ENCODE data around the gene ACTR1A. TPM values are rescaled to one million over a fixed set of nuclear protein-coding genes. Genes with fewer than 3 reads are reported as not detected.
A peak's percentile ranks its signal among the peaks of the same experiment; 100 is the strongest.

Gene ACTR1A
- total and polyA plus RNA-seq, 4 experiments from 2014 or later = 54.9 to 72.3 (median 65.0) TPM

DNA sequence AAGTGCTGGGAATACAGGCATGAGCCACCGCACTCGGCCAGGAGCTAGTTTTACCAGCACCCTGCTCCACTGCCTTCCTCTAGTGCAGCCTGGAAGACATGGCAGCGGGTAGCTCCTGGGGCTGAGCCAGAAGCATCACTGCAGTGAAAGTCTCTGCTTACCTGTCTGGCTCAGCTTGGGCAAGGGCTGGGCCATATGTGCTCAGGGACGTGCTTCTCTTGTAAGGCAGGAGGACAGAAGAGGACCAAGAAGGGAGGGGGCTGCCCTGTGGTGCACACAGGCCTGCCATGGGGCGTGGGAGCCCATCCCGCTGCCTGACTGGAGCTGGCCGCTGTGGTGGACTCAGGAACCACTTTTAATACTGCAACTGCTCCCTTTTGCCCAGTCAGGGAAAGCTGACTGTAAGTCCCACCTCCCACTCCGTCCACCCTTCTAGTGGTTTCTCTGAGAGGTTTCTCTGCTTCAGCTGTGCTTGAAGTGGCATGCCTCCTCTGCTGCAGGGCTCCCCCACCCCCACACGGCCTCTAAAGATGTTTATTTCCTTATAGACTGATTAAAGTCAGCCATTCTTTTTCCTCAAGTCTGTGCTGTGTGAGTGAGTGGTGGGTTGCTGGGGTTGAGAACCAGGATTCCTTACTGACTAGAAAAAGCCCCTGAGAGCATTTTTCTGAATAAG is 25.9 kb downstream of the ACTR1A start:
- H3K4me3 Mint-ChIP-seq = no peak overlapping the region
- peaks cover 18% of the 10 kb centered on the region for H3K36me3 ChIP-seq (ENCODE audit: insufficient read depth, low read length)
- H3K9me3 ChIP-seq (ENCODE audit: control insufficient read depth in 1 of 2, low read length in 2 of 2) = no peaks in the 10 kb centered on the region
- POLR2A ChIA-PET (ENCODE audit: partially characterized antibody) = interaction anchor here (0.9 kb wide), 1 partner anchor 83 kb away, joined by 3 read pairs; no protein-coding TSS in a partner anchor
- no peak for DNase-seq
- no peaks in the 10 kb centered on the region for H3K9me3 Mint-ChIP-seq
- H3K4me1 ChIP-seq (ENCODE audit: insufficient read depth, low read length) = peaks cover 20% of the 10 kb centered on the region
- no peaks in the 10 kb centered on the region for H3K27me3 Mint-ChIP-seq
- CTCF ChIA-PET (ENCODE audit: partially characterized antibody) = interaction anchor here (0.6 to 5.3 kb wide), 5 partner anchors 26 to 247 kb away, joined by 3 to 40 read pairs (median 3); partner anchors contain the start of gene ACTR1A
- H3K4me1 Mint-ChIP-seq = peaks cover 11 to 28% (median 17%) of the 10 kb centered on the region in 4 donors
- H3K27me3 ChIP-seq (ENCODE audit: insufficient read depth, low read length) = no peaks in the 10 kb centered on the region
- no peak overlapping the region for H3K27ac ChIP-seq (ENCODE audit: low read depth, low read length)
- peak overlapping the region in 6 of 7 donors; percentile 18 to 86 (median 59) for H3K27ac Mint-ChIP-seq
- intact Hi-C loops (cut with micrococcal nuclease) = no loop called here
- no peak overlapping the region for H3K4me3 ChIP-seq (ENCODE audit: low read length in 2 of 2)
- peaks cover 2 to 23% of the 10 kb centered on the region in 2 donors for H3K36me3 Mint-ChIP-seq

DNA sequence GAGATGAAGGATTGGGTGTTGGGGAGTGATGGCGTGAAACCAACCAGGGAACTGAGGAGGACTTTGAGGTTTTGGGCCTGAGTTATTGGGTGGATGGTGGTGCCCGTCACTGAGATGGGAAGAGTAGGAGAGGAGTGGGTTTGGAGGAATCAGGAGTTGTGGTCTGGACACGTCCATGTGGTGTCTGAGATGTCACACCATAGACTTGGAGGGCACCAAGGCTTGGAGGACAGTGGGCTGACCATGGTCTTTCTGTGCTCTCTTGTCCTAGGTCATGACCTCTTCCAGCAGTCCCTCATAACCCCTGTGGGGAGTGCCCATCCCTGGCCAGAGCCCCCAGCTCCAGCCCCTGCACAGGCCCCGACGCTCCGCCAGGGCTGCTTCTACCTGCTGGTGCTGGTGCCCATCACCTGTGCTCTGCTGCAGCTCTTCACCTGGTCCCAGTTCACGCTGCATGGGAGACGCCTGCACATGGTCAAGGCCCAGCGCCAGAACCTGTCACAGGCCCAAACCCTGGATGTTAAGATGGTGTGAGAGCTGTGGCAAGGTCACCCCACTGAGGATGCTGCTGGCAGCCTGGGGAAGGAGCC is 27.0 kb downstream of the ACTR1A start:
- H3K36me3 ChIP-seq (ENCODE audit: insufficient read depth, low read length) = peaks cover 7% of the 10 kb centered on the region
- no peak overlapping the region for H3K27ac ChIP-seq (ENCODE audit: low read depth, low read length)
- H3K27ac Mint-ChIP-seq = peak overlapping the region in 4 of 7 donors; percentile 18 to 35 (median 24)
- DNase-seq = no peak
- H3K4me3 Mint-ChIP-seq = no peak overlapping the region
- no peaks in the 10 kb centered on the region for H3K27me3 Mint-ChIP-seq
- CTCF ChIA-PET (ENCODE audit: partially characterized antibody) = interaction anchor here (0.6 to 5.3 kb wide), 4 partner anchors 29 to 246 kb away, joined by 3 to 40 read pairs (median 4); partner anchors contain the start of gene SUFU
- no peaks in the 10 kb centered on the region for H3K27me3 ChIP-seq (ENCODE audit: insufficient read depth, low read length)
- H3K9me3 Mint-ChIP-seq = no peaks in the 10 kb centered on the region
- peaks cover 11 to 28% (median 17%) of the 10 kb centered on the region in 4 donors for H3K4me1 Mint-ChIP-seq
- H3K4me1 ChIP-seq (ENCODE audit: insufficient read depth, low read length) = peaks cover 20% of the 10 kb centered on the region
- H3K36me3 Mint-ChIP-seq = peaks cover 0 to 12% of the 10 kb centered on the region in 2 donors
- H3K4me3 ChIP-seq (ENCODE audit: low read length in 2 of 2) = no peak overlapping the region
- POLR2A ChIA-PET (ENCODE audit: partially characterized antibody) = interaction anchor here (0.6 to 1.4 kb wide), 2 partner anchors 25 to 53 kb away, joined by 3 to 5 read pairs; partner anchors contain the start of gene C10orf95
- intact Hi-C loops (cut with micrococcal nuclease) = no loop called here
- H3K9me3 ChIP-seq (ENCODE audit: control insufficient read depth in 1 of 2, low read length in 2 of 2) = no peaks in the 10 kb centered on the region

- peak in 3 of 5 donors; percentile 6 to 27 (median 12) for DNase-seq
- peaks cover 0 to 5% of the 10 kb centered on the region in 2 donors for H3K36me3 Mint-ChIP-seq
- Histone ChIP-seq H3K27ac (ENCODE audit: low read depth, low read length) (no peak overlapping the region), H3K4me1 (ENCODE audit: insufficient read depth, low read length) (peaks cover 15% of the 10 kb centered on the region), H3K4me3 (ENCODE audit: low read length in 2 of 2) (no peak overlapping the region), H3K36me3 (ENCODE audit: insufficient read depth, low read length) (no peaks in the 10 kb centered on the region), H3K27me3 (ENCODE audit: insufficient read depth, low read length) (no peaks in the 10 kb centered on the region), H3K9me3 (ENCODE audit: control insufficient read depth in 1 of 2, low read length in 2 of 2) (no peaks in the 10 kb centered on the region)
- H3K4me3 Mint-ChIP-seq = peak overlapping the region in 7 of 8 donors; percentile 21 to 68 (median 52)
- peaks cover 7 to 24% (median 12%) of the 10 kb centered on the region in 4 donors for H3K4me1 Mint-ChIP-seq
- no peaks in the 10 kb centered on the region for H3K27me3 Mint-ChIP-seq
- H3K27ac Mint-ChIP-seq = peak overlapping the region; percentile 47 to 92 (median 78)
- ChIA-PET CTCF (ENCODE audit: partially characterized antibody) (interaction anchor here (1.1 to 1.9 kb wide), 7 partner anchors 31 to 244 kb away, joined by 3 to 6 read pairs (median 3); partner anchors contain the start of gene SUFU), POLR2A (ENCODE audit: partially characterized antibody) (interaction anchor here (0.9 to 3.2 kb wide), 9 partner anchors 10 to 80 kb away, joined by 3 to 24 read pairs (median 4); partner anchors contain the start of genes ACTR1A, C10orf95, FBXL15 and NFKB2)
- intact Hi-C loops (cut with micrococcal nuclease) = no loop called here
- H3K9me3 Mint-ChIP-seq = no peaks in the 10 kb centered on the region
Observed at GRCh38 chr10:102473445-102474331, 28.8 kb downstream of the ACTR1A start.

DNA sequence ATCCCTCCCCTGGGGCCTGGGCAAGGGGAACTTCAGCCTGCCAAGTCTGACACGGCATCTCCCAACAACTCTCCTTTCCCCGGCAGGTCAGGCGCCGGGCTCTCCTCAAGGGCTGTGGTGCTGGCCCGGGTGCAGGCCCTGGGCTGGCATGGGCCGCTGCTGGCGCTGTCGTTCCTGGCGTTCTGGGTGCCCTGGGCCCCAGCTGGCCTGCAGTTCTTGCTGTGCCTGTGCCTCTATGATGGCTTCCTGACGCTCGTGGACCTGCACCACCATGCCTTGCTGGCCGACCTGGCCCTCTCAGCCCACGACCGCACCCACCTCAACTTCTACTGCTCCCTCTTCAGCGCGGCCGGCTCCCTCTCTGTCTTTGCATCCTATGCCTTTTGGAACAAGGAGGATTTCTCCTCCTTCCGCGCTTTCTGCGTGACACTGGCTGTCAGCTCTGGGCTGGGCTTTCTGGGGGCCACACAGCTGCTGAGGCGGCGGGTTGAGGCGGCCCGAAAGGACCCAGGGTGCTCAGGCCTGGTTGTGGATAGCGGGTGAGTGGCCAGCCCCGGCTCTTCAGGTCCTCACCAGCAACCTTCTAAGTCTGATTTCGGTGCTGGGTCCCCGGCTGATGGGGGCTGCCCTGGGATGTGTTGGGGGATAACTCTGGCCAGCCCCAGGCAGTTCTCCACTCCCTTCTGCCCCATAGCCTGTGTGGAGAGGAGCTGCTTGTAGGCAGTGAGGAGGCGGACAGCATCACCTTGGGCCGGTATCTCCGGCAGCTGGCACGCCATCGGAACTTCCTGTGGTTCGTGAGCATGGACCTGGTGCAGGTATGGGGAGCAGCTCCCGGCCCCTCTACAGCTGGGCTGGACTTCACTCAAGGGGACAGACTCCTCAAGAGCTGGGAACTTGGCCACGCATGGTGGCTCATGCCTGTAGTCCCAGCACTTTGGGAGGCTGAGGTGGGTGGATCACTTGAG is 31.6 kb downstream of the ACTR1A start:
- CTCF ChIA-PET (ENCODE audit: partially characterized antibody) = interaction anchor here (0.5 to 1.7 kb wide), 5 partner anchors 8 to 262 kb away, joined by 3 to 5 read pairs (median 4); no protein-coding TSS in a partner anchor
- DNase-seq = no peak
- Mint-ChIP-seq H3K4me1 (peaks cover 8 to 23% (median 12%) of the 10 kb centered on the region in 4 donors), H3K27ac (no peak overlapping the region), H3K4me3 (no peak overlapping the region), H3K27me3 (no peaks in the 10 kb centered on the region), H3K36me3 (peaks cover 0 to 5% of the 10 kb centered on the region in 2 donors), H3K9me3 (no peaks in the 10 kb centered on the region)
- no peaks in the 10 kb centered on the region for H3K27me3 ChIP-seq (ENCODE audit: insufficient read depth, low read length)
- H3K9me3 ChIP-seq (ENCODE audit: control insufficient read depth in 1 of 2, low read length in 2 of 2) = no peaks in the 10 kb centered on the region
- intact Hi-C loops (cut with micrococcal nuclease) = no loop called here
- POLR2A ChIA-PET (ENCODE audit: partially characterized antibody) = interaction anchor here (2.7 to 3.2 kb wide), 2 partner anchors 10 to 20 kb away, joined by 10 to 24 read pairs; partner anchors contain the start of gene C10orf95
- no peak overlapping the region for H3K4me3 ChIP-seq (ENCODE audit: low read length in 2 of 2)
- no peak overlapping the region for H3K27ac ChIP-seq (ENCODE audit: low read depth, low read length)
- peaks cover 13% of the 10 kb centered on the region for H3K4me1 ChIP-seq (ENCODE audit: insufficient read depth, low read length)
- no peaks in the 10 kb centered on the region for H3K36me3 ChIP-seq (ENCODE audit: insufficient read depth, low read length)

DNA sequence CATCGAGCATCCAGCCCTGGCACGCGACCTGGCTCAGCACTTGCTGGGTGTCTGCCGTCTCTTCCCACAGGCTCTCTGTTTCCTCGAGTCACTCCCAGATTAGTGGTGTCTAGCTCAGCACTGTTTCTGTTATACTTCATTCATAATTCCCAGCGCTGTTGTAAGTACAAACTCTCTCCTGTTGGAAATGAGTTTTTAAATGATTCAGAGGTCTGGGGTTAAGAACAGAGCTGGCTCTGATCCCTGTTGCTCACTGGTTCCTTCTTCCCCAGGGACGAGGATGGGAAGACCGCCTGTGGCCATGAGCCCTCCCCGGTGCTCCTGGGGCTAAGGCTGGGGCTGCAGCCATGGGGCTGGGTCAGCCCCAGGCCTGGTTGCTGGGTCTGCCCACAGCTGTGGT is 33.8 kb downstream of the ACTR1A start:
- DNase-seq = no peak
- no peaks in the 10 kb centered on the region for H3K9me3 Mint-ChIP-seq
- Histone ChIP-seq H3K27me3 (ENCODE audit: insufficient read depth, low read length) (no peaks in the 10 kb centered on the region), H3K27ac (ENCODE audit: low read depth, low read length) (no peak overlapping the region), H3K4me3 (ENCODE audit: low read length in 2 of 2) (no peak overlapping the region), H3K36me3 (ENCODE audit: insufficient read depth, low read length) (no peaks in the 10 kb centered on the region), H3K4me1 (ENCODE audit: insufficient read depth, low read length) (peaks cover 12% of the 10 kb centered on the region), H3K9me3 (ENCODE audit: control insufficient read depth in 1 of 2, low read length in 2 of 2) (no peaks in the 10 kb centered on the region)
- intact Hi-C loops (cut with micrococcal nuclease) = no loop called here
- H3K27me3 Mint-ChIP-seq = no peaks in the 10 kb centered on the region
- no peak overlapping the region for H3K27ac Mint-ChIP-seq
- CTCF ChIA-PET (ENCODE audit: partially characterized antibody) = interaction anchor here (0.8 kb wide), 1 partner anchor 10 kb away, joined by 3 read pairs; no protein-coding TSS in a partner anchor
- no peak overlapping the region for H3K4me3 Mint-ChIP-seq
- POLR2A ChIA-PET (ENCODE audit: partially characterized antibody) = interaction anchor here (1.5 kb wide), 1 partner anchor 19 kb away, joined by 3 read pairs; no protein-coding TSS in a partner anchor
- H3K36me3 Mint-ChIP-seq = peaks cover 0 to 6% of the 10 kb centered on the region in 2 donors
- peaks cover 8 to 13% (median 9%) of the 10 kb centered on the region in 4 donors for H3K4me1 Mint-ChIP-seq

- intact Hi-C loops (cut with micrococcal nuclease) = no loop called here
- Mint-ChIP-seq H3K27ac (no peak overlapping the region), H3K4me1 (peaks cover 1 to 9% (median 3%) of the 10 kb centered on the region in 4 donors), H3K27me3 (no peaks in the 10 kb centered on the region), H3K9me3 (no peaks in the 10 kb centered on the region), H3K4me3 (no peak overlapping the region), H3K36me3 (peaks cover 0 to 8% of the 10 kb centered on the region in 2 donors)
- DNase-seq = no peak
- H3K27ac ChIP-seq (ENCODE audit: low read depth, low read length) = no peak overlapping the region
- no peak overlapping the region for H3K4me3 ChIP-seq (ENCODE audit: low read length in 2 of 2)
- H3K9me3 ChIP-seq (ENCODE audit: control insufficient read depth in 1 of 2, low read length in 2 of 2) = no peaks in the 10 kb centered on the region
- H3K36me3 ChIP-seq (ENCODE audit: insufficient read depth, low read length) = no peaks in the 10 kb centered on the region
- POLR2A ChIA-PET (ENCODE audit: partially characterized antibody) = no interaction called here
- H3K4me1 ChIP-seq (ENCODE audit: insufficient read depth, low read length) = peaks cover 5% of the 10 kb centered on the region
- no peaks in the 10 kb centered on the region for H3K27me3 ChIP-seq (ENCODE audit: insufficient read depth, low read length)
- CTCF ChIA-PET (ENCODE audit: partially characterized antibody) = interaction anchor here (0.5 to 0.8 kb wide), 2 partner anchors 11 to 20 kb away, joined by 3 read pairs; no protein-coding TSS in a partner anchor
Observed at GRCh38 chr10:102467971-102468438, 34.5 kb downstream of the ACTR1A start.
